CD4-positive, CD25-positive, alpha-beta regulatory T cell (primary cell): ENCODE results near the gene SLC26A8. TPM values are rescaled to one million over a fixed set of nuclear protein-coding genes. Genes with fewer than 3 reads are reported as not detected.

ENCODE experiments used
- ATAC-seq, 2 donors: fragments of 150-1000 bp; cut with Tn5 transposase; one replicate each; pipeline ENCODE4 v1.10.0; 2021; ENCODE audit warnings: low read depth in 2 of 2, moderate number of reproducible peaks in 2 of 2, moderate library complexity in 1 of 2
- DNase-seq, 3 donors: peaks; one replicate each; pipeline versions ENCODE4 v3.0.0 to v3.0.0-alpha.2; 2012 to 2022; ENCODE audit warnings: mixed read lengths in 1 of 3
- H3K27ac ChIP-seq: one replicate; pipeline ENCODE4 v1.7.0; 2013; ENCODE audit warnings: mild to moderate bottlenecking, low read length; ENCODE audit not compliant: insufficient read depth, poor library complexity, severe bottlenecking
- H3K27me3 ChIP-seq: one replicate; pipeline ENCODE4 v1.7.0; 2013; ENCODE audit warnings: low read length; ENCODE audit not compliant: control insufficient read depth, insufficient read depth
- H3K36me3 ChIP-seq: one replicate; pipeline ENCODE4 v1.7.0; 2013; ENCODE audit warnings: mild to moderate bottlenecking, low read length, moderate library complexity; ENCODE audit not compliant: control insufficient read depth, insufficient read depth
- H3K4me1 ChIP-seq: 2 replicates; pipeline ENCODE4 v1.7.0; 2013; ENCODE audit warnings: mild to moderate bottlenecking, low read length; ENCODE audit not compliant: insufficient read depth, control insufficient read depth, poor library complexity, severe bottlenecking
- H3K4me3 ChIP-seq: one replicate; pipeline ENCODE4 v1.7.0; 2013; ENCODE audit warnings: low read depth, mild to moderate bottlenecking, low read length, moderate library complexity
- H3K9me3 ChIP-seq, 2 experiments: 1 replicate in 1 of 2; 2 replicates in 1 of 2; pipeline ENCODE4 v1.7.0; 2013; ENCODE audit warnings: low read length in 2 of 2, mild to moderate bottlenecking in 1 of 2, moderate library complexity in 1 of 2; ENCODE audit not compliant: control insufficient read depth in 2 of 2
- H3K27ac Mint-ChIP-seq, 3 donors: one replicate each; pipeline ENCODE4 v1.8.0; 2020 to 2022; ENCODE audit warnings: mild to moderate bottlenecking in 3 of 3, mixed read lengths in 3 of 3, moderate library complexity in 2 of 3
- H3K27me3 Mint-ChIP-seq: one replicate; pipeline ENCODE4 v1.8.0; 2022; ENCODE audit warnings: mild to moderate bottlenecking, mixed read lengths
- H3K36me3 Mint-ChIP-seq: one replicate; pipeline ENCODE4 v1.8.0; 2020; ENCODE audit warnings: mixed read lengths
- H3K4me1 Mint-ChIP-seq, 4 donors: one replicate each; pipeline ENCODE4 v1.8.0; 2020 to 2022; ENCODE audit warnings: mixed read lengths in 4 of 4, mild to moderate bottlenecking in 1 of 4
- H3K4me3 Mint-ChIP-seq, 4 donors: one replicate each; pipeline ENCODE4 v1.8.0; 2020 to 2022; ENCODE audit warnings: mild to moderate bottlenecking in 4 of 4, mixed read lengths in 4 of 4, moderate library complexity in 3 of 4
- H3K9me3 Mint-ChIP-seq, 7 donors: one replicate each; pipeline ENCODE4 v1.8.0; 2020 to 2022; ENCODE audit warnings: mixed read lengths in 7 of 7, mild to moderate bottlenecking in 3 of 7, moderate library complexity in 2 of 7
- polyA plus RNA-seq, 4 donors: library from polyadenylated mRNA; unstranded; fragments of 300-500 nt; fragmentation: Illumina TruSeq; gene quantifications; one replicate each; pipeline ENCODE4 v1.2.3, GENCODE V29; 2021
- total RNA-seq: library from RNA; stranded (reverse); gene quantifications from one replicate; pipeline ENCODE4 v1.2.3, GENCODE V29; 2022

Gene SLC26A8
- total and polyA plus RNA-seq, 5 donors from 2014 or later, result not detected

DNA sequence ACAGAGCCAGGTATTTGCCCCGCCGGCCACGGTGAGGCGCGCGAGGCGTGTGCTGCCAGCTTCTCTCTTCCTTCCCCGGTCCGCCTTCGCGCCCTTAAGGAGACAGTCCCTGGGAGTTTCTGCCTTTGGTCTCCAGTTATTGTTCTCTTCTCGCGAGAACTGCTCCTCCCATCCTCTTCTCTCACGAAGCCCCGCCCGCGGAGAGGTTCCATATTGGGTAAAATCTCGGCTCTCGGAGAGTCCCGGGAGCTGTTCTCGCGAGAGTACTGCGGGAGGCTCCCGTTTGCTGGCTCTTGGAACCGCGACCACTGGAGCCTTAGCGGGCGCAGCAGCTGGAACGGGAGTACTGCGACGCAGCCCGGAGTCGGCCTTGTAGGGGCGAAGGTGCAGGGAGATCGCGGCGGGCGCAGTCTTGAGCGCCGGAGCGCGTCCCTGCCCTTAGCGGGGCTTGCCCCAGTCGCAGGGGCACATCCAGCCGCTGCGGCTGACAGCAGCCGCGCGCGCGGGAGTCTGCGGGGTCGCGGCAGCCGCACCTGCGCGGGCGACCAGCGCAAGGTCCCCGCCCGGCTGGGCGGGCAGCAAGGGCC lies 3.2 kb upstream of the SLC26A8 start, which contains the start of gene MAPK14:
TSS of gene MAPK14 (plus strand) at position 308 of the 587 bp plus-strand sequence. CDS start 350 bp downstream, outside the sequence.
- Mint-ChIP-seq H3K27me3 (peaks cover 8% of the 10 kb centered on the region), H3K4me1 (peaks cover 20 to 45% (median 24%) of the 10 kb centered on the region in 4 donors), H3K27ac (peak within 1 kb of the TSS; percentile 66 to 93 (median 90)), H3K36me3 (peaks cover 6% of the 10 kb centered on the region), H3K4me3 (peak within 1 kb of the TSS; percentile 92 to 98 (median 94)), H3K9me3 (no peaks in the 10 kb centered on the region)
- Histone ChIP-seq H3K27me3 (peaks cover 3% of the 10 kb centered on the region), H3K4me1 (peaks cover 33% of the 10 kb centered on the region), H3K27ac (peak within 1 kb of the TSS; percentile 84), H3K36me3 (no peaks in the 10 kb centered on the region), H3K4me3 (peak within 1 kb of the TSS; percentile 95), H3K9me3 (no peaks in the 10 kb centered on the region)
- ATAC-seq (peak; percentile 90 to 91), DNase-seq (peak; percentile 99 to 100 (median 99))

- Histone ChIP-seq H3K27me3 (peaks cover 3% of the 10 kb centered on the region), H3K27ac (no peak overlapping the region), H3K4me1 (peaks cover 21% of the 10 kb centered on the region), H3K36me3 (no peaks in the 10 kb centered on the region), H3K9me3 (no peaks in the 10 kb centered on the region), H3K4me3 (no peak overlapping the region)
- peaks cover 10 to 32% (median 13%) of the 10 kb centered on the region in 4 donors for H3K4me1 Mint-ChIP-seq
- no peak overlapping the region for H3K27ac Mint-ChIP-seq
- DNase-seq (no peak), ATAC-seq (no peak)
- H3K36me3 Mint-ChIP-seq, result no peaks in the 10 kb centered on the region
- H3K27me3 Mint-ChIP-seq, result peaks cover 8% of the 10 kb centered on the region
- no peaks in the 10 kb centered on the region for H3K9me3 Mint-ChIP-seq
- peak overlapping the region in 1 of 4 donors; percentile 45 for H3K4me3 Mint-ChIP-seq
Measured at GRCh38 chr6:36025932-36026327, 1.5 kb upstream of the SLC26A8 start.

- Histone ChIP-seq H3K36me3 (no peaks in the 10 kb centered on the region), H3K27me3 (peaks cover 3% of the 10 kb centered on the region), H3K9me3 (no peaks in the 10 kb centered on the region), H3K4me3 (no peak overlapping the region), H3K27ac (no peak overlapping the region), H3K4me1 (peaks cover 20% of the 10 kb centered on the region)
- H3K27me3 Mint-ChIP-seq, result peaks cover 8% of the 10 kb centered on the region
- DNase-seq (no peak), ATAC-seq (no peak)
- H3K4me3 Mint-ChIP-seq, result peak overlapping the region in 1 of 4 donors; percentile 45
- H3K9me3 Mint-ChIP-seq, result no peaks in the 10 kb centered on the region
- no peak overlapping the region for H3K27ac Mint-ChIP-seq
- H3K36me3 Mint-ChIP-seq, result no peaks in the 10 kb centered on the region
- peaks cover 10 to 28% (median 12%) of the 10 kb centered on the region in 4 donors for H3K4me1 Mint-ChIP-seq
Measured at GRCh38 chr6:36025260-36025931, 955 bp upstream of the SLC26A8 start.

DNA sequence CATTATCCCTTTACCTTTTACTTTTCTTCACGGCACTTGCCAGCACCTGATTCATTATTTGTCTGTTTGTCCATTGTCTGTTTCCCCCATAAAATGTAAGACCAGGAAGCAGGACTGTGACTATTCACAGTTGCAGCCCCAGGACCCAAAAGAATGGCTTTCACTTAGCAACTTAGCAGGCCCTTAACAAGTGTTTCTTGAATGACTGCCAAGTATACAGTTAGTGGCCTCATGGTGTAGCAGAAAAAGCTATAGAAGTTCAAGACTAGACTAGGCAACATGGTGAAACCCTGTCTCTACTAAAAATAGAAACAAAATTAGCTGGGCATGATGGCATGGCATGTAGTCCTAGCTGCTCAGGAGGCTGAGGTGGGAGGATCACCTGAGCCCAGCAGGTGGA lies 4.3 kb downstream of the SLC26A8 start:
- Mint-ChIP-seq H3K4me1 (peaks cover 0 to 7% (median 2%) of the 10 kb centered on the region in 4 donors), H3K27me3 (peaks cover 21% of the 10 kb centered on the region), H3K4me3 (no peak overlapping the region), H3K27ac (no peak overlapping the region), H3K9me3 (no peaks in the 10 kb centered on the region), H3K36me3 (peaks cover 4% of the 10 kb centered on the region)
- Histone ChIP-seq H3K27me3 (peaks cover 3% of the 10 kb centered on the region), H3K4me1 (no peaks in the 10 kb centered on the region), H3K4me3 (no peak overlapping the region), H3K9me3 (no peaks in the 10 kb centered on the region), H3K36me3 (no peaks in the 10 kb centered on the region), H3K27ac (no peak overlapping the region)
- ATAC-seq (no peak), DNase-seq (no peak)

DNA sequence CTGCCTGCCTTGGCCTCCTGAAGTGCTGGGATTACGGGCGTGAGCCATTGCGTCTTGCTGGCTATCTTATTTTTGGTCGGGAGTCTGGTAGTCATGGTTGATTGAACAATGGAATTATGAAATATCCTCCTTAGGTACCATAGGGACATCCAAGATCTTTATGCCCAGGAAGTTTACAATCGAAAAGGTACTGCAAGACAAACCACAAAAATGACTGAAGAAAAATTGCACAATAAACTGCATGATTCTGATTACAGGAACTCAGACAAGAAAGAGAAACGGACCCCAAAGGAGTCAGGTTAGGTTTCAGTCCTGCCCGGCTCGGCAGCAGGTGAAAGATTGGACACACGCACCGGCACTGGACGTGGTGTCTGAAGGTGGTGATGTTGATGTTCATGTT lies 5.3 kb downstream of the SLC26A8 start:
- H3K4me3 Mint-ChIP-seq, result no peak overlapping the region

GRCh38 chr6:36018339-36018738 lies 6.1 kb downstream of the SLC26A8 start:
- Mint-ChIP-seq H3K27ac (no peak overlapping the region), H3K27me3 (peaks cover 31% of the 10 kb centered on the region), H3K4me1 (no peaks in the 10 kb centered on the region), H3K9me3 (no peaks in the 10 kb centered on the region), H3K4me3 (no peak overlapping the region), H3K36me3 (peaks cover 4% of the 10 kb centered on the region)
- H3K27me3 ChIP-seq, result no peaks in the 10 kb centered on the region
- no peak for DNase-seq
- no peak for ATAC-seq
- no peaks in the 10 kb centered on the region for H3K9me3 ChIP-seq
- H3K4me3 ChIP-seq, result no peak overlapping the region
- no peaks in the 10 kb centered on the region for H3K36me3 ChIP-seq
- H3K4me1 ChIP-seq, result no peaks in the 10 kb centered on the region
- no peak overlapping the region for H3K27ac ChIP-seq

More for the DNA sequence above, 5.3 kb downstream of the SLC26A8 start:
- Mint-ChIP-seq H3K4me1 (peaks cover 0 to 5% (median 2%) of the 10 kb centered on the region in 4 donors), H3K9me3 (no peaks in the 10 kb centered on the region), H3K27me3 (peaks cover 26% of the 10 kb centered on the region), H3K36me3 (peaks cover 4% of the 10 kb centered on the region), H3K27ac (no peak overlapping the region)
- no peaks in the 10 kb centered on the region for H3K27me3 ChIP-seq
- no peak for ATAC-seq
- no peak overlapping the region for H3K4me3 ChIP-seq
- no peaks in the 10 kb centered on the region for H3K4me1 ChIP-seq
- no peak overlapping the region for H3K27ac ChIP-seq
- H3K9me3 ChIP-seq, result no peaks in the 10 kb centered on the region
- H3K36me3 ChIP-seq, result no peaks in the 10 kb centered on the region
- no peak for DNase-seq

DNA sequence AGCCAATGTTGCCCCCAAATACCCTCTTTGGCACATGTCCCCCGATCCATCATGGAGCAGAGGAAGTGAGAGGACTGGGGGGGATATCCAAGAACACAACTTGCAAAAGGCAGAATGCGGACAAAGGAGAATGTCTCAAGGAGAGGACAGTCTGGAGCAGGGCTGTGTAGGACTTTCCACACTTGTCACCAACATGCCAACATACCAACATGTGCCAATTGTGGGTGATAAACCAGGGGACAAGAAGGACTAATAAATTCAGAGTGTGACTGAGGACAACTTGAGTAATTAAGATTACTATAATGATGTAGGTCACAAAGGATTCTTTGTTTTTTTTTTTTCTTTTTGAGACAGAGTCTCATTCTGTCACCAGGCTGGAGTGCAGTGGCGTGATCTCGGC lies 8.8 kb downstream of the SLC26A8 start:
- DNase-seq (no peak), ATAC-seq (no peak)
- Mint-ChIP-seq H3K36me3 (peaks cover 4% of the 10 kb centered on the region), H3K4me1 (no peaks in the 10 kb centered on the region), H3K27ac (no peak overlapping the region), H3K27me3 (peaks cover 44% of the 10 kb centered on the region), H3K9me3 (no peaks in the 10 kb centered on the region), H3K4me3 (no peak overlapping the region)
- Histone ChIP-seq H3K4me1 (no peaks in the 10 kb centered on the region), H3K4me3 (no peak overlapping the region), H3K27ac (no peak overlapping the region), H3K9me3 (no peaks in the 10 kb centered on the region), H3K36me3 (no peaks in the 10 kb centered on the region), H3K27me3 (no peaks in the 10 kb centered on the region)

- H3K27ac ChIP-seq, result no peak overlapping the region
- no peak overlapping the region for H3K4me3 ChIP-seq
- no peak for DNase-seq
- H3K9me3 Mint-ChIP-seq, result no peaks in the 10 kb centered on the region
- H3K27me3 Mint-ChIP-seq, result peaks cover 22% of the 10 kb centered on the region
- peaks cover 8% of the 10 kb centered on the region for H3K27me3 ChIP-seq
- no peaks in the 10 kb centered on the region for H3K4me1 ChIP-seq
- H3K36me3 Mint-ChIP-seq, result peaks cover 1% of the 10 kb centered on the region
- H3K27ac Mint-ChIP-seq, result no peak overlapping the region
- no peaks in the 10 kb centered on the region for H3K36me3 ChIP-seq
- no peaks in the 10 kb centered on the region for H3K9me3 ChIP-seq
- no peaks in the 10 kb centered on the region for H3K4me1 Mint-ChIP-seq
- no peak overlapping the region for H3K4me3 Mint-ChIP-seq
- no peak for ATAC-seq
Measured at GRCh38 chr6:36000451-36000850, 24.0 kb downstream of the SLC26A8 start.
